Osteocyte (in vitro differentiated cells): Measurements from ENCODE around the gene RGS19. TPM values are rescaled to one million over a fixed set of nuclear protein-coding genes. Genes with fewer than 3 reads are reported as not detected.
A peak's percentile ranks its signal among the peaks of the same experiment; 100 is the strongest.

Experiments
- DNase-seq: peaks from one replicate; pipeline ENCODE4 v3.0.0; 2021; ENCODE audit warnings: mixed read lengths; ENCODE audit not compliant: unreplicated experiment; ENCODE audit errors: extremely low spot score
- H3K27ac Mint-ChIP-seq: one replicate; pipeline ENCODE4 v1.8.0; 2021; ENCODE audit warnings: mild to moderate bottlenecking, mixed read lengths; ENCODE audit not compliant: unreplicated experiment
- H3K27me3 Mint-ChIP-seq: one replicate; pipeline ENCODE4 v1.8.0; 2021; ENCODE audit warnings: mixed read lengths; ENCODE audit not compliant: unreplicated experiment
- H3K36me3 Mint-ChIP-seq: one replicate; pipeline ENCODE4 v1.8.0; 2021; ENCODE audit warnings: mixed read lengths; ENCODE audit not compliant: unreplicated experiment
- H3K4me1 Mint-ChIP-seq: one replicate; pipeline ENCODE4 v1.8.0; 2021; ENCODE audit warnings: mixed read lengths; ENCODE audit not compliant: unreplicated experiment
- H3K4me3 Mint-ChIP-seq: one replicate; pipeline ENCODE4 v1.8.0; 2021; ENCODE audit warnings: mild to moderate bottlenecking, moderate library complexity, mixed read lengths; ENCODE audit not compliant: unreplicated experiment
- H3K9me3 Mint-ChIP-seq: one replicate; pipeline ENCODE4 v1.8.0; 2021; ENCODE audit warnings: mixed read lengths; ENCODE audit not compliant: unreplicated experiment
- CTCF ChIP-seq: fragments of 200-600 bp; sonication (generic); IDR thresholded peaks from 2 replicates; pipeline ENCODE4 v1.5.0; 2021; ENCODE audit warnings: antibody characterized with exemption, mild to moderate bottlenecking, moderate library complexity
- total RNA-seq: library from RNA; stranded (reverse); gene quantifications from 2 replicates; pipeline ENCODE4 v1.2.1, GENCODE V29; 2021

The RGS19 gene
- total RNA-seq, 1 donor from 2014 or later: 8.0 TPM

DNA sequence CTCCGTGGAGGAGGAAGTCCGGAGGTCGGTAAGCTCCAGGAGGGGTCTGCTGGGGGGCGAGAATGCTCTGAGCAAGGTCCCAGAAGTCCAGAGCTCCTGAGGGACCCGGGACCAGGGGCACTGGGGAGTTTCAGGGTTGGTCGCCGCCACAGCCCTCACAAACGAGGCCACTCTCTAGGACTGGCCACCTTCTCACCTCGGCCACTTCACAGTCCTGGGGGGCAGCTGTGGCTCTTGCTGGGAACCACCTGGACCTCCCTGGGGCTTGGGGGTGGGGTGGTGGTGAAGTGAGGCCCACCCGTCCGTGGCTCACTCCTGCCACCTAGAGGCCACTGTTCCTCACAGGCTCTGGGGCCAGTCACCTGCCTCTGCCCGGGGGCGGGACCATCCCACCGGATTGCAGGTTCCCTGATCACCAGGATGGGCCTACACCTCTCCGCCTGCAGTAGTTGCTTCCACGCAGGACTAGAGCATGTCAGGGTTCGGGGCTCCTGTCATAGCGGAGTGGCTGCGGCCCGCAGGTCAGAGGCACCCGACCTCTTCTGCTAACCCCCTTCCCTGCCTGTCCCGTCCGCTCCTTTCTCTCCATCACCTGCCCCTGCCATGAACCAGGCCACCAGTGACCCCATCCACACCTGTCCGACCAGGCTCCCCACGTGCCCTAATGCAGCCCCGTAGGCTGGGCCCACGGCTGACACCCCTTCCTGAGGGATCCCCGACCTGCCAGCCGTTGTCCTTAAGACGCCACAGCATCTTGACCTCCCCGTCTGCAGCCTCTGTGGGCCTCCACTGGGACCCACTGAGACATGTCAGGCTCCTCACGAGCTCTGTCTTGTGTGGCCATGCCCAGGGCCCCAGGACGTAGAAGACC lies 21.5 kb downstream of the RGS19 start:
- Mint-ChIP-seq H3K9me3 (no peaks in the 10 kb centered on the region), H3K27me3 (no peaks in the 10 kb centered on the region), H3K4me1 (peaks cover 48% of the 10 kb centered on the region)

DNA sequence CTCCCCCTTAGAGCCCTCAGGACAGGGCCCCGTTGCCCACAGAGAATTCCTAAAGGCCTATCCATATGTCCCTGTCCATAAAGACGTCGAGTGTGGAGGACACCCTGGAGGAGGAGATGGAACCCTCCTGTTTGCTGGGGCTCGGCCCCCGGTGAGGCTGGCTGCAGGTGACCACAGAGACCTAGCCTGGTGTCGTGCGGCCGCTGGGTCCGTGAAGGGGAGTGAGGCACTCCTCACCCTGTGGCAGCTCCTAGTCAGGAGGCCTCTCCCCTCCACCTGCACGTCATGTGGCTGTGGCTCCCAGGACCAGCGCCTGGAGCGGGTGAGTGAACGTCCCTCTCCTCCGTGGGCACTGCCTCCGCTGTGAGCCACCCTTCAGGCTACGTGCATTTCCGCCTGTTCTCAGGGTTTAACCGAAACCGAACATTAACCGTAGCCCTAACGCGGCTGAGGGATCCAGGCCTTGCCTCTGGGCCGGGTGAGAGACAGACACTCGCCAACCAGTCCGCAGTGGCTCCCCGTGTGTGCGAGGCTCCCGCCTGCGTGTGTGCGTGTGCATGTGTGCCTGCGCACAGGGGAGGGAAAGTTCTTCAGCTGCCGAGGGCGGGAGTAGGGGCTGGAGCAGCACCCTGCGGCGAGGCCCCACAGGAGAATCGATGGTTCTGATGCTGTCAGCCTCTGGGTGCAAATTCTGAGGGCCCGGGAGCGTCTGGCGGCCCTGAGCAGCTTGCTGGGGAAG lies 22.3 kb downstream of the RGS19 start:
- no peak overlapping the region for H3K27ac Mint-ChIP-seq
- H3K4me1 Mint-ChIP-seq: peaks cover 48% of the 10 kb centered on the region
- H3K9me3 Mint-ChIP-seq: no peaks in the 10 kb centered on the region
- H3K4me3 Mint-ChIP-seq: no peak overlapping the region
- DNase-seq: no peak
- no peaks in the 10 kb centered on the region for H3K36me3 Mint-ChIP-seq
- H3K27me3 Mint-ChIP-seq: no peaks in the 10 kb centered on the region
- no peak for TF ChIP-seq CTCF

More for the DNA sequence above, 21.5 kb downstream of the RGS19 start:
- Mint-ChIP-seq H3K27ac (peak overlapping the region; percentile 40), H3K36me3 (no peaks in the 10 kb centered on the region), H3K4me3 (no peak overlapping the region)
- peak; percentile 90 for TF ChIP-seq CTCF
- DNase-seq: peak; percentile 90

GRCh38 chr20:64056639-64056888 lies 22.8 kb downstream of the RGS19 start:
- Mint-ChIP-seq H3K36me3 (no peaks in the 10 kb centered on the region), H3K27me3 (no peaks in the 10 kb centered on the region), H3K4me3 (no peak overlapping the region), H3K9me3 (no peaks in the 10 kb centered on the region), H3K4me1 (peaks cover 48% of the 10 kb centered on the region), H3K27ac (no peak overlapping the region)
- DNase-seq: no peak
- TF ChIP-seq CTCF: no peak

- Mint-ChIP-seq H3K4me1 (peaks cover 48% of the 10 kb centered on the region), H3K4me3 (no peak overlapping the region), H3K9me3 (no peaks in the 10 kb centered on the region), H3K27me3 (no peaks in the 10 kb centered on the region), H3K36me3 (no peaks in the 10 kb centered on the region), H3K27ac (peak overlapping the region; percentile 64)
- no peak for DNase-seq
- no peak for TF ChIP-seq CTCF
Measured at GRCh38 chr20:64055893-64056638, 23.3 kb downstream of the RGS19 start.
